HepG2 (cell line): ENCODE results near the gene DYSF.

ENCODE experiments used
- CHD4 ChIP-seq: fragments of 200-600 bp; sonication (generic); IDR thresholded peaks from 2 replicates; pipeline ENCODE4 v1.7.0; 2017; ENCODE audit warnings: mild to moderate bottlenecking, low read length, borderline replicate concordance
- SIN3A ChIP-seq: IDR thresholded peaks from 2 replicates; pipeline ENCODE4 v1.6.1; 2011; ENCODE audit warnings: low read depth, mild to moderate bottlenecking, control low read depth, low read length, borderline replicate concordance
- TEAD2 ChIP-seq: sonication (generic); formaldehyde crosslinking; IDR thresholded peaks from 2 replicates; pipeline ENCODE4 v1.9.0; 2021; ENCODE audit warnings: missing genetic modification reagents
- ZNF549 ChIP-seq: sonication (generic); formaldehyde crosslinking; IDR thresholded peaks from 2 replicates; pipeline ENCODE4 v1.5.0; 2020; ENCODE audit warnings: missing genetic modification reagents
- TF ChIP-seq, protein P1 (sequence below): sonication (generic); formaldehyde crosslinking; IDR thresholded peaks from 2 replicates; pipeline ENCODE4 v1.5.0; 2020; ENCODE audit warnings: missing genetic modification reagents
- TF ChIP-seq, protein P2 (sequence below): sonication (generic); formaldehyde crosslinking; IDR thresholded peaks from 2 replicates; pipeline ENCODE4 v1.5.0; 2020; ENCODE audit warnings: mild to moderate bottlenecking, missing genetic modification reagents, borderline replicate concordance
- TF ChIP-seq, protein P3 (sequence below): sonication (generic); formaldehyde crosslinking; conservative IDR thresholded peaks from 2 replicates; pipeline ENCODE4 v1.4.0; 2020; ENCODE audit warnings: missing genetic modification reagents

DNA sequence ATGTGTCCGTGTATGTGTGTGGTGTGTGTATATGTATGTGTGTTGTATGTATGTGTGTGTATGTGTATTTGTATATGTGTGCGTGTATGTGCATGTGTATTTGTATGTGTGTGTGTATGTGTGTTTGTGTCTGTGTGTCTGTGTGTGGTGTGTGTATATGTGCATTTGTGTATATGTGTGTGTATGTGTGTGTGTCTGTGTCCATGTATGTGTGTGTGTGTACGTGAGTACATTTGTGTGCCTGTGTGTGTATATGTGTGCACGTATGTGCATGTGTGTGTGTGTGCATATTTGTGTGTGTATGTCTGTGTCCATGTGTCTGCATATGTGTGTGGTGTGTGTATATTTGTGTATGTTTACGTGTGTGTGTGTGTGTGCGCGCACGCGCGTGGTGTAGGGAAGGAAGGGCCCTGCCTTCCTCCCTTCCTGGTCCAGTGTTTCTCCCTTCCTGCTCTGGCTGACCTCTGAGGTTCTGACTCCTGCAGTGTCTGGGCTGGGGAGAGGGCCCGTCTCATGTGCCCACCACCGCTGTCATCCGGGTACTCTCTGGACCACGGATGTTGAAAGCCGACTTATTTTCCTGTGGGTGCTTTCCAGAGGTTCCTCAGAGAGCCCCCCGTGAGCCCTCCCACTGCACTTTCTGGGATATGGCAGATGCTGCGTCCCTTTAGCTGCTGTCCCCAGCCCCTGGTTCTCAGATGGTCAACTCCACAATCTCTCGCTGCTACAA, 209.5 kb downstream of the DYSF start:
- TF ChIP-seq SIN3A (no peak), TEAD2 (no peak), CHD4 (no peak), ZNF549 (no peak)
- TF ChIP-seq, protein P1, sequence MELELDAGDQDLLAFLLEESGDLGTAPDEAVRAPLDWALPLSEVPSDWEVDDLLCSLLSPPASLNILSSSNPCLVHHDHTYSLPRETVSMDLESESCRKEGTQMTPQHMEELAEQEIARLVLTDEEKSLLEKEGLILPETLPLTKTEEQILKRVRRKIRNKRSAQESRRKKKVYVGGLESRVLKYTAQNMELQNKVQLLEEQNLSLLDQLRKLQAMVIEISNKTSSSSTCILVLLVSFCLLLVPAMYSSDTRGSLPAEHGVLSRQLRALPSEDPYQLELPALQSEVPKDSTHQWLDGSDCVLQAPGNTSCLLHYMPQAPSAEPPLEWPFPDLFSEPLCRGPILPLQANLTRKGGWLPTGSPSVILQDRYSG, result no peak
- TF ChIP-seq, protein P2, sequence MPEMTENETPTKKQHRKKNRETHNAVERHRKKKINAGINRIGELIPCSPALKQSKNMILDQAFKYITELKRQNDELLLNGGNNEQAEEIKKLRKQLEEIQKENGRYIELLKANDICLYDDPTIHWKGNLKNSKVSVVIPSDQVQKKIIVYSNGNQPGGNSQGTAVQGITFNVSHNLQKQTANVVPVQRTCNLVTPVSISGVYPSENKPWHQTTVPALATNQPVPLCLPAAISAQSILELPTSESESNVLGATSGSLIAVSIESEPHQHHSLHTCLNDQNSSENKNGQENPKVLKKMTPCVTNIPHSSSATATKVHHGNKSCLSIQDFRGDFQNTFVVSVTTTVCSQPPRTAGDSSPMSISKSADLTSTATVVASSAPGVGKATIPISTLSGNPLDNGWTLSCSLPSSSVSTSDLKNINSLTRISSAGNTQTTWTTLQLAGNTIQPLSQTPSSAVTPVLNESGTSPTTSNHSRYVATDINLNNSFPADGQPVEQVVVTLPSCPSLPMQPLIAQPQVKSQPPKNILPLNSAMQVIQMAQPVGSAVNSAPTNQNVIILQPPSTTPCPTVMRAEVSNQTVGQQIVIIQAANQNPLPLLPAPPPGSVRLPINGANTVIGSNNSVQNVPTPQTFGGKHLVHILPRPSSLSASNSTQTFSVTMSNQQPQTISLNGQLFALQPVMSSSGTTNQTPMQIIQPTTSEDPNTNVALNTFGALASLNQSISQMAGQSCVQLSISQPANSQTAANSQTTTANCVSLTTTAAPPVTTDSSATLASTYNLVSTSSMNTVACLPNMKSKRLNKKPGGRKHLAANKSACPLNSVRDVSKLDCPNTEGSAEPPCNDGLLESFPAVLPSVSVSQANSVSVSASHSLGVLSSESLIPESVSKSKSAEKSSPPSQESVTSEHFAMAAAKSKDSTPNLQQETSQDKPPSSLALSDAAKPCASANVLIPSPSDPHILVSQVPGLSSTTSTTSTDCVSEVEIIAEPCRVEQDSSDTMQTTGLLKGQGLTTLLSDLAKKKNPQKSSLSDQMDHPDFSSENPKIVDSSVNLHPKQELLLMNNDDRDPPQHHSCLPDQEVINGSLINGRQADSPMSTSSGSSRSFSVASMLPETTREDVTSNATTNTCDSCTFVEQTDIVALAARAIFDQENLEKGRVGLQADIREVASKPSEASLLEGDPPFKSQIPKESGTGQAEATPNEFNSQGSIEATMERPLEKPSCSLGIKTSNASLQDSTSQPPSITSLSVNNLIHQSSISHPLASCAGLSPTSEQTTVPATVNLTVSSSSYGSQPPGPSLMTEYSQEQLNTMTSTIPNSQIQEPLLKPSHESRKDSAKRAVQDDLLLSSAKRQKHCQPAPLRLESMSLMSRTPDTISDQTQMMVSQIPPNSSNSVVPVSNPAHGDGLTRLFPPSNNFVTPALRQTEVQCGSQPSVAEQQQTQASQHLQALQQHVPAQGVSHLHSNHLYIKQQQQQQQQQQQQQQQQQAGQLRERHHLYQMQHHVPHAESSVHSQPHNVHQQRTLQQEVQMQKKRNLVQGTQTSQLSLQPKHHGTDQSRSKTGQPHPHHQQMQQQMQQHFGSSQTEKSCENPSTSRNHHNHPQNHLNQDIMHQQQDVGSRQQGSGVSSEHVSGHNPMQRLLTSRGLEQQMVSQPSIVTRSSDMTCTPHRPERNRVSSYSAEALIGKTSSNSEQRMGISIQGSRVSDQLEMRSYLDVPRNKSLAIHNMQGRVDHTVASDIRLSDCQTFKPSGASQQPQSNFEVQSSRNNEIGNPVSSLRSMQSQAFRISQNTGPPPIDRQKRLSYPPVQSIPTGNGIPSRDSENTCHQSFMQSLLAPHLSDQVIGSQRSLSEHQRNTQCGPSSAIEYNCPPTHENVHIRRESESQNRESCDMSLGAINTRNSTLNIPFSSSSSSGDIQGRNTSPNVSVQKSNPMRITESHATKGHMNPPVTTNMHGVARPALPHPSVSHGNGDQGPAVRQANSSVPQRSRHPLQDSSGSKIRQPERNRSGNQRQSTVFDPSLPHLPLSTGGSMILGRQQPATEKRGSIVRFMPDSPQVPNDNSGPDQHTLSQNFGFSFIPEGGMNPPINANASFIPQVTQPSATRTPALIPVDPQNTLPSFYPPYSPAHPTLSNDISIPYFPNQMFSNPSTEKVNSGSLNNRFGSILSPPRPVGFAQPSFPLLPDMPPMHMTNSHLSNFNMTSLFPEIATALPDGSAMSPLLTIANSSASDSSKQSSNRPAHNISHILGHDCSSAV (CRISPR knock-in tag), result no peak
- TF ChIP-seq, protein P3, sequence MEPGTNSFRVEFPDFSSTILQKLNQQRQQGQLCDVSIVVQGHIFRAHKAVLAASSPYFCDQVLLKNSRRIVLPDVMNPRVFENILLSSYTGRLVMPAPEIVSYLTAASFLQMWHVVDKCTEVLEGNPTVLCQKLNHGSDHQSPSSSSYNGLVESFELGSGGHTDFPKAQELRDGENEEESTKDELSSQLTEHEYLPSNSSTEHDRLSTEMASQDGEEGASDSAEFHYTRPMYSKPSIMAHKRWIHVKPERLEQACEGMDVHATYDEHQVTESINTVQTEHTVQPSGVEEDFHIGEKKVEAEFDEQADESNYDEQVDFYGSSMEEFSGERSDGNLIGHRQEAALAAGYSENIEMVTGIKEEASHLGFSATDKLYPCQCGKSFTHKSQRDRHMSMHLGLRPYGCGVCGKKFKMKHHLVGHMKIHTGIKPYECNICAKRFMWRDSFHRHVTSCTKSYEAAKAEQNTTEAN, result no peak
